HEK293 (cell line): ENCODE results near the gene CBX7.

Experiments
- CTCF ChIA-PET: fragments of 350-600 bp; formaldehyde crosslinking; extraction: SDS; loops from one replicate; lab custom pipeline; 2021; ENCODE audit warnings: antibody characterized with exemption; lab: Yijun Ruan, JAX
- POLR2A ChIA-PET: fragments of 300-600 bp; formaldehyde crosslinking; extraction: SDS; loops from one replicate; lab custom pipeline; 2020; ENCODE audit warnings: antibody characterized with exemption, inconsistent platforms; lab: Yijun Ruan, JAX
- H3K27ac ChIP-seq: fragments of 200-500 bp; sonication (Bioruptor generic); 2 replicates; pipeline ENCODE4 v1.5.1; 2014; ENCODE audit warnings: low read depth, low read length, control low read depth, inconsistent platforms; ENCODE audit errors: extremely low read depth
- H3K36me3 ChIP-seq, 2 experiments: fragments of 200-500 bp in 1 of 2; sonication (Bioruptor generic) in 1 of 2; 1 replicate in 1 of 2; 2 replicates in 1 of 2; pipeline ENCODE4 v1.5.1; 2014 to 2017; ENCODE audit warnings: inconsistent platforms in 2 of 2, low read length in 2 of 2; ENCODE audit not compliant: control insufficient read depth in 2 of 2, insufficient read depth in 1 of 2
- H3K4me1 ChIP-seq: fragments of 200-500 bp; sonication (Bioruptor generic); 2 replicates; pipeline ENCODE4 v1.5.1; 2014; ENCODE audit warnings: mild to moderate bottlenecking, low read length, inconsistent platforms; ENCODE audit not compliant: control insufficient read depth, insufficient read depth
- H3K4me3 ChIP-seq: 2 replicates; pipeline ENCODE4 v1.5.1; 2011; ENCODE audit warnings: low read depth, mild to moderate bottlenecking, control low read depth, low read length, moderate library complexity
- H3K9me3 ChIP-seq: fragments of 200-500 bp; sonication (Bioruptor generic); 2 replicates; pipeline ENCODE4 v1.5.1; 2014; ENCODE audit warnings: low read depth, low read length, inconsistent platforms; ENCODE audit not compliant: control insufficient read depth, insufficient read depth
- GLIS1 ChIP-seq: fragments of 450-650 bp; formaldehyde crosslinking; IDR thresholded peaks from 2 replicates; pipeline ENCODE4 v1.5.1; 2016; ENCODE audit warnings: missing biosample characterization, missing genetic modification characterization
- MYNN ChIP-seq: fragments of 450-650 bp; formaldehyde crosslinking; IDR thresholded peaks from 2 replicates; pipeline ENCODE4 v1.5.1; 2016; ENCODE audit warnings: missing biosample characterization, missing genetic modification characterization, borderline replicate concordance
- PATZ1 ChIP-seq: fragments of 450-650 bp; formaldehyde crosslinking; IDR thresholded peaks from 2 replicates; pipeline ENCODE4 v1.5.1; 2016; ENCODE audit warnings: missing biosample characterization, missing genetic modification characterization
- ZBTB1 ChIP-seq: fragments of 450-650 bp; formaldehyde crosslinking; IDR thresholded peaks from 2 replicates; pipeline ENCODE4 v1.5.1; 2016; ENCODE audit warnings: missing biosample characterization, missing genetic modification characterization
- ZBTB8A ChIP-seq: fragments of 450-650 bp; formaldehyde crosslinking; IDR thresholded peaks from 2 replicates; pipeline ENCODE4 v1.5.1; 2016; ENCODE audit warnings: missing biosample characterization, missing genetic modification characterization
- ZNF311 ChIP-seq: fragments of 450-650 bp; formaldehyde crosslinking; IDR thresholded peaks from 2 replicates; pipeline ENCODE4 v1.5.1; 2017; ENCODE audit warnings: missing biosample characterization, missing genetic modification characterization, borderline replicate concordance
- ZNF433 ChIP-seq: fragments of 450-650 bp; formaldehyde crosslinking; IDR thresholded peaks from 2 replicates; pipeline ENCODE4 v1.5.1; 2016; ENCODE audit warnings: missing biosample characterization, missing genetic modification characterization, low read depth
- ZNF449 ChIP-seq: fragments of 450-650 bp; formaldehyde crosslinking; IDR thresholded peaks from 2 replicates; pipeline ENCODE4 v1.5.1; 2017; ENCODE audit warnings: missing biosample characterization, mild to moderate bottlenecking, missing genetic modification characterization, moderate library complexity
- ZNF544 ChIP-seq: fragments of 450-650 bp; formaldehyde crosslinking; IDR thresholded peaks from 2 replicates; pipeline ENCODE4 v1.5.0; 2017; ENCODE audit warnings: missing biosample characterization, missing genetic modification characterization
- ZNF639 ChIP-seq: fragments of 450-650 bp; formaldehyde crosslinking; IDR thresholded peaks from 2 replicates; pipeline ENCODE4 v1.5.1; 2016; ENCODE audit warnings: missing biosample characterization, missing genetic modification characterization
- ZNF704 ChIP-seq: fragments of 450-650 bp; formaldehyde crosslinking; IDR thresholded peaks from 2 replicates; pipeline ENCODE4 v1.5.1; 2016; ENCODE audit warnings: missing biosample characterization, missing genetic modification characterization
- ZSCAN30 ChIP-seq: fragments of 450-650 bp; IDR thresholded peaks from 2 replicates; pipeline ENCODE4 v1.5.1; 2018; ENCODE audit warnings: missing biosample characterization, mild to moderate bottlenecking, missing genetic modification characterization, moderate library complexity
- TF ChIP-seq, protein P1 (sequence below): fragments of 450-650 bp; formaldehyde crosslinking; IDR thresholded peaks from 2 replicates; pipeline ENCODE4 v1.5.1; 2016; ENCODE audit warnings: missing biosample characterization, missing genetic modification characterization
- TF ChIP-seq, protein P2 (sequence below): fragments of 450-650 bp; formaldehyde crosslinking; IDR thresholded peaks from 2 replicates; pipeline ENCODE4 v1.5.1; 2016; ENCODE audit warnings: missing biosample characterization, missing genetic modification characterization
- TF ChIP-seq, protein P3 (sequence below): fragments of 450-650 bp; formaldehyde crosslinking; IDR thresholded peaks from 2 replicates; pipeline ENCODE4 v1.5.0; 2017; ENCODE audit warnings: missing biosample characterization, missing genetic modification characterization, borderline replicate concordance

Gene CBX7

GRCh38 chr22:39139933-39140332 lies 12.5 kb downstream of the CBX7 start:
- Histone ChIP-seq H3K36me3 (no peaks in the 10 kb centered on the region), H3K4me1 (no peaks in the 10 kb centered on the region; the same call in 1 of the 2 replicates), H3K27ac (no peak overlapping the region), H3K9me3 (no peaks in the 10 kb centered on the region), H3K4me3 (no peak overlapping the region)
- TF ChIP-seq, protein P1, sequence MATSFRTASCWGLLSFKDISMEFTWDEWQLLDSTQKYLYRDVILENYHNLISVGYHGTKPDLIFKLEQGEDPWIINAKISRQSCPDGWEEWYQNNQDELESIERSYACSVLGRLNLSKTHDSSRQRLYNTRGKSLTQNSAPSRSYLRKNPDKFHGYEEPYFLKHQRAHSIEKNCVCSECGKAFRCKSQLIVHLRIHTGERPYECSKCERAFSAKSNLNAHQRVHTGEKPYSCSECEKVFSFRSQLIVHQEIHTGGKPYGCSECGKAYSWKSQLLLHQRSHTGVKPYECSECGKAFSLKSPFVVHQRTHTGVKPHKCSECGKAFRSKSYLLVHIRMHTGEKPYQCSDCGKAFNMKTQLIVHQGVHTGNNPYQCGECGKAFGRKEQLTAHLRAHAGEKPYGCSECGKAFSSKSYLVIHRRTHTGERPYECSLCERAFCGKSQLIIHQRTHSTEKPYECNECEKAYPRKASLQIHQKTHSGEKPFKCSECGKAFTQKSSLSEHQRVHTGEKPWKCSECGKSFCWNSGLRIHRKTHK (tag by site-specific recombination): 0 out of 2 replicates have a peak, but pooled peaks have one; percentile 10
- no peak for TF ChIP-seq GLIS1 (tag by site-specific recombination)
- no peak for TF ChIP-seq ZSCAN30
- CTCF ChIA-PET: no interaction called here
- POLR2A ChIA-PET: no interaction called here

- CTCF ChIA-PET: interaction anchor here (0.5 to 0.6 kb wide), 2 partner anchors 16 to 716 kb away, joined by 3 read pairs; no protein-coding TSS in a partner anchor
- no peak overlapping the region for H3K27ac ChIP-seq
- TF ChIP-seq ZNF433: no peak
- TF ChIP-seq, protein P2, sequence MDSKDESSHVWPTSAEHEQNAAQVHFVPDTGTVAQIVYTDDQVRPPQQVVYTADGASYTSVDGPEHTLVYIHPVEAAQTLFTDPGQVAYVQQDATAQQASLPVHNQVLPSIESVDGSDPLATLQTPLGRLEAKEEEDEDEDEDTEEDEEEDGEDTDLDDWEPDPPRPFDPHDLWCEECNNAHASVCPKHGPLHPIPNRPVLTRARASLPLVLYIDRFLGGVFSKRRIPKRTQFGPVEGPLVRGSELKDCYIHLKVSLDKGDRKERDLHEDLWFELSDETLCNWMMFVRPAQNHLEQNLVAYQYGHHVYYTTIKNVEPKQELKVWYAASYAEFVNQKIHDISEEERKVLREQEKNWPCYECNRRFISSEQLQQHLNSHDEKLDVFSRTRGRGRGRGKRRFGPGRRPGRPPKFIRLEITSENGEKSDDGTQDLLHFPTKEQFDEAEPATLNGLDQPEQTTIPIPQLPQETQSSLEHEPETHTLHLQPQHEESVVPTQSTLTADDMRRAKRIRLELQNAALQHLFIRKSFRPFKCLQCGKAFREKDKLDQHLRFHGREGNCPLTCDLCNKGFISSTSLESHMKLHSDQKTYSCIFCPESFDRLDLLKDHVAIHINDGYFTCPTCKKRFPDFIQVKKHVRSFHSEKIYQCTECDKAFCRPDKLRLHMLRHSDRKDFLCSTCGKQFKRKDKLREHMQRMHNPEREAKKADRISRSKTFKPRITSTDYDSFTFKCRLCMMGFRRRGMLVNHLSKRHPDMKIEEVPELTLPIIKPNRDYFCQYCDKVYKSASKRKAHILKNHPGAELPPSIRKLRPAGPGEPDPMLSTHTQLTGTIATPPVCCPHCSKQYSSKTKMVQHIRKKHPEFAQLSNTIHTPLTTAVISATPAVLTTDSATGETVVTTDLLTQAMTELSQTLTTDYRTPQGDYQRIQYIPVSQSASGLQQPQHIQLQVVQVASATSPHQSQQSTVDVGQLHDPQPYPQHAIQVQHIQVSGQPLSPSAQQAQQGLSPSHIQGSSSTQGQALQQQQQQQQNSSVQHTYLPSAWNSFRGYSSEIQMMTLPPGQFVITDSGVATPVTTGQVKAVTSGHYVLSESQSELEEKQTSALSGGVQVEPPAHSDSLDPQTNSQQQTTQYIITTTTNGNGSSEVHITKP (tag by site-specific recombination): 0 out of 2 replicates have a peak, but pooled peaks have one; percentile 25
- TF ChIP-seq, protein P3, sequence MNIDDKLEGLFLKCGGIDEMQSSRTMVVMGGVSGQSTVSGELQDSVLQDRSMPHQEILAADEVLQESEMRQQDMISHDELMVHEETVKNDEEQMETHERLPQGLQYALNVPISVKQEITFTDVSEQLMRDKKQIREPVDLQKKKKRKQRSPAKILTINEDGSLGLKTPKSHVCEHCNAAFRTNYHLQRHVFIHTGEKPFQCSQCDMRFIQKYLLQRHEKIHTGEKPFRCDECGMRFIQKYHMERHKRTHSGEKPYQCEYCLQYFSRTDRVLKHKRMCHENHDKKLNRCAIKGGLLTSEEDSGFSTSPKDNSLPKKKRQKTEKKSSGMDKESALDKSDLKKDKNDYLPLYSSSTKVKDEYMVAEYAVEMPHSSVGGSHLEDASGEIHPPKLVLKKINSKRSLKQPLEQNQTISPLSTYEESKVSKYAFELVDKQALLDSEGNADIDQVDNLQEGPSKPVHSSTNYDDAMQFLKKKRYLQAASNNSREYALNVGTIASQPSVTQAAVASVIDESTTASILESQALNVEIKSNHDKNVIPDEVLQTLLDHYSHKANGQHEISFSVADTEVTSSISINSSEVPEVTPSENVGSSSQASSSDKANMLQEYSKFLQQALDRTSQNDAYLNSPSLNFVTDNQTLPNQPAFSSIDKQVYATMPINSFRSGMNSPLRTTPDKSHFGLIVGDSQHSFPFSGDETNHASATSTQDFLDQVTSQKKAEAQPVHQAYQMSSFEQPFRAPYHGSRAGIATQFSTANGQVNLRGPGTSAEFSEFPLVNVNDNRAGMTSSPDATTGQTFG (tag by site-specific recombination): no peak
- no peak overlapping the region for H3K4me3 ChIP-seq
- H3K9me3 ChIP-seq: no peaks in the 10 kb centered on the region
- no peaks in the 10 kb centered on the region for H3K36me3 ChIP-seq
- POLR2A ChIA-PET: interaction anchor here (0.8 kb wide), 1 partner anchor 457 kb away, joined by 5 read pairs; the partner anchor contains the start of gene TOMM22
- H3K4me1 ChIP-seq: no peaks in the 10 kb centered on the region
These were observed 14.0 kb downstream of the CBX7 start for GRCh38 chr22:39138357-39138997.

GRCh38 chr22:39136317-39136716 lies 16.2 kb downstream of the CBX7 start:
- CTCF ChIA-PET: interaction anchor here (0.6 to 2.6 kb wide), 7 partner anchors 18 to 180 kb away, joined by 3 to 17 read pairs (median 6); no protein-coding TSS in a partner anchor
- Histone ChIP-seq H3K36me3 (no peaks in the 10 kb centered on the region), H3K4me3 (no peak overlapping the region), H3K4me1 (no peaks in the 10 kb centered on the region), H3K9me3 (no peaks in the 10 kb centered on the region), H3K27ac (no peak overlapping the region)
- POLR2A ChIA-PET: interaction anchor here (1.1 kb wide), 1 partner anchor 175 kb away, joined by 4 read pairs; no protein-coding TSS in a partner anchor
- no peak for TF ChIP-seq ZBTB8A (tag by site-specific recombination)
- no peak for TF ChIP-seq ZNF639 (tag by site-specific recombination)
- no peak for TF ChIP-seq ZBTB1 (tag by site-specific recombination)
- no peak for TF ChIP-seq MYNN (tag by site-specific recombination)
- TF ChIP-seq ZNF704 (tag by site-specific recombination): no peak
- TF ChIP-seq ZNF311 (tag by site-specific recombination): no peak
- TF ChIP-seq ZNF449 (tag by site-specific recombination): no peak
- no peak for TF ChIP-seq PATZ1
- no peak for TF ChIP-seq ZNF544
